Panc1 (cell line): ENCODE results near the gene C5orf24. TPM values are rescaled to one million over a fixed set of nuclear protein-coding genes. Genes with fewer than 3 reads are reported as not detected.
A peak's percentile ranks its signal among the peaks of the same experiment; 100 is the strongest.
"Not testable (repeated sequence)": the region's sequence is repeated elsewhere in the genome, so short reads cannot be mapped to it uniquely, and the experiment has no call there.

Experiments
- ATAC-seq: fragments of 200-7000 bp; cut with Tn5 transposase; 2 replicates; pipeline ENCODE4 v1.9.1; 2020; ENCODE audit warnings: mild to moderate bottlenecking, moderate library complexity
- BruUV-seq: library from RNA; stranded (reverse); fragments of 400-500 nt; replicated peaks from 2 replicates; lab custom pipeline; 2021; lab: Mats Ljungman, UMichigan
- CTCF ChIA-PET: fragments of 300-600 bp; sonication (Branson Sonifier 250); formaldehyde crosslinking; loops from one replicate; lab custom pipeline; 2022; ENCODE audit warnings: antibody characterized with exemption; lab: Charles Lee
- POLR2A ChIA-PET: fragments of 300-600 bp; sonication (Branson Sonifier 250); formaldehyde crosslinking; loops from one replicate; lab custom pipeline; 2022; ENCODE audit warnings: antibody characterized with exemption; lab: Charles Lee
- DNase-seq: peaks from one replicate; pipeline ENCODE4 v3.0.0-alpha.2; 2010; ENCODE audit warnings: low read depth, low spot score
- H3K27ac ChIP-seq: 2 replicates; pipeline ENCODE4 v1.5.1; 2011; ENCODE audit warnings: mild to moderate bottlenecking, low read length, inconsistent platforms
- H3K27me3 ChIP-seq: fragments of 200-500 bp; sonication (Bioruptor generic); 2 replicates; pipeline ENCODE4 v1.6.0; 2014; ENCODE audit warnings: low read length, inconsistent platforms; ENCODE audit not compliant: control insufficient read depth, insufficient read depth
- H3K36me3 ChIP-seq: fragments of 200-500 bp; sonication (Bioruptor generic); 2 replicates; pipeline ENCODE4 v1.5.1; 2014; ENCODE audit warnings: inconsistent platforms, mild to moderate bottlenecking, low read length, moderate library complexity; ENCODE audit not compliant: control insufficient read depth, insufficient read depth
- H3K4me1 ChIP-seq: 2 replicates; pipeline ENCODE4 v1.5.1; 2011; ENCODE audit warnings: inconsistent platforms, mild to moderate bottlenecking, low read length, moderate library complexity; ENCODE audit not compliant: control insufficient read depth, insufficient read depth
- H3K4me3 ChIP-seq, 2 experiments: 2 replicates each; pipeline ENCODE4 v1.5.1; 2011 to 2012; ENCODE audit warnings: low read depth in 2 of 2, low read length in 2 of 2, mild to moderate bottlenecking in 2 of 2, inconsistent platforms in 1 of 2, moderate library complexity in 1 of 2
- H3K9me3 ChIP-seq: fragments of 200-500 bp; sonication (Bioruptor generic); 2 replicates; pipeline ENCODE4 v1.5.1; 2014; ENCODE audit warnings: low read depth, mild to moderate bottlenecking, inconsistent platforms, low read length, moderate library complexity; ENCODE audit not compliant: control insufficient read depth, insufficient read depth
- POLR2AphosphoS5 ChIP-seq: IDR thresholded peaks from 2 replicates; pipeline ENCODE4 v1.6.1; 2012; ENCODE audit warnings: mild to moderate bottlenecking, low read depth, low read length, moderate library complexity
- SIN3A ChIP-seq: IDR thresholded peaks from 2 replicates; pipeline ENCODE4 v1.6.1; 2012; ENCODE audit warnings: low read depth, mild to moderate bottlenecking, low read length, moderate library complexity, borderline replicate concordance; ENCODE audit not compliant: insufficient read depth
- TCF7L2 ChIP-seq: IDR thresholded peaks from 2 replicates; pipeline ENCODE4 v1.6.1; 2011; ENCODE audit warnings: mild to moderate bottlenecking, low read depth, low read length, inconsistent platforms
- in situ Hi-C: cut with HindIII; loops from 2 replicates; pipeline ENCODE4 v1.10.0; 2016; ENCODE audit warnings: low sequenced_read_pairs, low pct_unique_long_range_greater_than_20kb
- intact Hi-C: fragments of 100-400 bp; cut with micrococcal nuclease; formaldehyde crosslinking; loops from one replicate; pipeline ENCODE4 v1.10.0; 2022; ENCODE audit not compliant: unreplicated experiment
- total RNA-seq: library from RNA; stranded (reverse); gene quantifications from one replicate; pipeline ENCODE4 v1.2.1, GENCODE V29; 2021; ENCODE audit not compliant: unreplicated experiment
- TF ChIP-seq, protein P1 (sequence below): fragments of 450-650 bp; IDR thresholded peaks from 2 replicates; pipeline ENCODE4 v1.5.1; 2017; ENCODE audit warnings: mild to moderate bottlenecking
- TF ChIP-seq, protein P2 (sequence below), 2 experiments: IDR thresholded peaks; 2 replicates each; pipeline ENCODE4 v1.6.1; 2011 to 2012; ENCODE audit warnings: low read depth in 2 of 2, control low read depth in 1 of 2, low read length in 1 of 2, mild to moderate bottlenecking in 1 of 2, moderate library complexity in 1 of 2; ENCODE audit not compliant: insufficient read depth in 1 of 2

C5orf24 gene
- total RNA-seq, 1 experiment from 2014 or later = 51.7 TPM

DNA sequence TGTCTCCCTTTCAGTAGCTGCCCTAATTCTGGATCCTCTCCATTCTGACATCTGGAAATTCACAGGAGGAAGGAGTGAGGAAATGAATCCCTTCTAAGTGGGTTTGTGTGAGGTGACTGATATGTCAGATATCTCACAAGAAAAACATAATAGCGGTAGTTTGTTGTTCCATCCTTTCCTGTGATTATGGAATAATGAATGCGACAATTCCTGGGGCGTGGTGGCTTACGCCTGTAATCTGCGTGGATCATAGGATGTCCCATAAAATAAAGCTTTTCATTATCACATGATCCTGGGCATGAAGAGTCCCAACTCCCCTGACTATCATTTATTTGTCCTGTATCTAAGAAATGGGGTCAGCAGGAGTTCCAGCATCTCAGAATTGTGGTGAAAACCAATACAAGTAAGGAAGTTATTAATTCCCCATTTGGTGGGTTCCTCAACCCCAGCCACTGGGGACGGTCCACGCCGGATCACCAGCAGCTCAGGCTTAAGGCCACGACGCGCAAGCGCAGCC, 375 bp upstream of the C5orf24 start:
- peak overlapping the region; percentile 73 to 88 for H3K4me3 ChIP-seq
- no peaks in the 10 kb centered on the region for H3K27me3 ChIP-seq
- in situ Hi-C loops (no loop called here), intact Hi-C loops (no loop called here)
- peak overlapping the region; percentile 94 for H3K27ac ChIP-seq
- H3K4me1 ChIP-seq = peaks cover 10% of the 10 kb centered on the region
- no TSS peak for BruUV-seq
- peak; percentile 7 for ATAC-seq
- no peaks in the 10 kb centered on the region for H3K9me3 ChIP-seq
- ChIA-PET POLR2A (interaction anchor here (0.5 to 1.0 kb wide), 3 partner anchors 59 to 258 kb away, joined by 3 to 7 read pairs (median 4); partner anchors contain the start of gene PCBD2), CTCF (no interaction called here)
- TF ChIP-seq POLR2AphosphoS5 = no peak
- TF ChIP-seq, protein P1, sequence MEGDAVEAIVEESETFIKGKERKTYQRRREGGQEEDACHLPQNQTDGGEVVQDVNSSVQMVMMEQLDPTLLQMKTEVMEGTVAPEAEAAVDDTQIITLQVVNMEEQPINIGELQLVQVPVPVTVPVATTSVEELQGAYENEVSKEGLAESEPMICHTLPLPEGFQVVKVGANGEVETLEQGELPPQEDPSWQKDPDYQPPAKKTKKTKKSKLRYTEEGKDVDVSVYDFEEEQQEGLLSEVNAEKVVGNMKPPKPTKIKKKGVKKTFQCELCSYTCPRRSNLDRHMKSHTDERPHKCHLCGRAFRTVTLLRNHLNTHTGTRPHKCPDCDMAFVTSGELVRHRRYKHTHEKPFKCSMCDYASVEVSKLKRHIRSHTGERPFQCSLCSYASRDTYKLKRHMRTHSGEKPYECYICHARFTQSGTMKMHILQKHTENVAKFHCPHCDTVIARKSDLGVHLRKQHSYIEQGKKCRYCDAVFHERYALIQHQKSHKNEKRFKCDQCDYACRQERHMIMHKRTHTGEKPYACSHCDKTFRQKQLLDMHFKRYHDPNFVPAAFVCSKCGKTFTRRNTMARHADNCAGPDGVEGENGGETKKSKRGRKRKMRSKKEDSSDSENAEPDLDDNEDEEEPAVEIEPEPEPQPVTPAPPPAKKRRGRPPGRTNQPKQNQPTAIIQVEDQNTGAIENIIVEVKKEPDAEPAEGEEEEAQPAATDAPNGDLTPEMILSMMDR = no peak
- no peak for TF ChIP-seq TCF7L2
- no peak for DNase-seq
- peaks cover 6% of the 10 kb centered on the region for H3K36me3 ChIP-seq

DNA sequence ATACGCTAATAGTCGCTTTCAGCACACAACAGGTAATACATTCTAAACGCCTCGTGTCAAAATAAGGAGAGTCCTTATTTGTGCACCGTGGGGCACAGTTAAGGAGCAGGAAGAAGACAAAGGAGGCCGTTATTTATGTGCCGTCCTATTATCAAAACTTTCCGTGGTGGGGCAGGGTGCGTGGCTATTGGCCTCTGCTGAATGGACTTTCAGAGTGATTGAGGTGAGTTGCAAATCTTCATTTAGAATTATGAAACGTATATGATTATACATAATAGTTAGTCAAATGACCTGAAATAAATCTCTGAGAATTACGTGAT, 833 bp downstream of the C5orf24 start:
- DNase-seq (no peak), ATAC-seq (no peak)
- CTCF ChIA-PET = no interaction called here
- in situ Hi-C loops (no loop called here), intact Hi-C loops (no loop called here)
- no peaks in the 10 kb centered on the region for H3K9me3 ChIP-seq
- H3K36me3 ChIP-seq = peaks cover 6% of the 10 kb centered on the region
- H3K27me3 ChIP-seq = no peaks in the 10 kb centered on the region
- TF ChIP-seq SIN3A = no peak
- no peak for TF ChIP-seq POLR2AphosphoS5
- TF ChIP-seq, protein P1 = no peak
- TF ChIP-seq TCF7L2 = no peak
- TF ChIP-seq, protein P2, sequence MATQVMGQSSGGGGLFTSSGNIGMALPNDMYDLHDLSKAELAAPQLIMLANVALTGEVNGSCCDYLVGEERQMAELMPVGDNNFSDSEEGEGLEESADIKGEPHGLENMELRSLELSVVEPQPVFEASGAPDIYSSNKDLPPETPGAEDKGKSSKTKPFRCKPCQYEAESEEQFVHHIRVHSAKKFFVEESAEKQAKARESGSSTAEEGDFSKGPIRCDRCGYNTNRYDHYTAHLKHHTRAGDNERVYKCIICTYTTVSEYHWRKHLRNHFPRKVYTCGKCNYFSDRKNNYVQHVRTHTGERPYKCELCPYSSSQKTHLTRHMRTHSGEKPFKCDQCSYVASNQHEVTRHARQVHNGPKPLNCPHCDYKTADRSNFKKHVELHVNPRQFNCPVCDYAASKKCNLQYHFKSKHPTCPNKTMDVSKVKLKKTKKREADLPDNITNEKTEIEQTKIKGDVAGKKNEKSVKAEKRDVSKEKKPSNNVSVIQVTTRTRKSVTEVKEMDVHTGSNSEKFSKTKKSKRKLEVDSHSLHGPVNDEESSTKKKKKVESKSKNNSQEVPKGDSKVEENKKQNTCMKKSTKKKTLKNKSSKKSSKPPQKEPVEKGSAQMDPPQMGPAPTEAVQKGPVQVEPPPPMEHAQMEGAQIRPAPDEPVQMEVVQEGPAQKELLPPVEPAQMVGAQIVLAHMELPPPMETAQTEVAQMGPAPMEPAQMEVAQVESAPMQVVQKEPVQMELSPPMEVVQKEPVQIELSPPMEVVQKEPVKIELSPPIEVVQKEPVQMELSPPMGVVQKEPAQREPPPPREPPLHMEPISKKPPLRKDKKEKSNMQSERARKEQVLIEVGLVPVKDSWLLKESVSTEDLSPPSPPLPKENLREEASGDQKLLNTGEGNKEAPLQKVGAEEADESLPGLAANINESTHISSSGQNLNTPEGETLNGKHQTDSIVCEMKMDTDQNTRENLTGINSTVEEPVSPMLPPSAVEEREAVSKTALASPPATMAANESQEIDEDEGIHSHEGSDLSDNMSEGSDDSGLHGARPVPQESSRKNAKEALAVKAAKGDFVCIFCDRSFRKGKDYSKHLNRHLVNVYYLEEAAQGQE (IDR thresholded peaks at IDR 0.05; ENCODE audit: insufficient read depth in 1 of 2, low read depth in 2 of 2, low read length in 1 of 2) = no peak
- peak overlapping the region; percentile 94 for H3K27ac ChIP-seq
- no TSS peak for BruUV-seq
- POLR2A ChIA-PET = interaction anchor here (0.5 kb wide), 1 partner anchor 13 kb away, joined by 3 read pairs; no protein-coding TSS in a partner anchor
- peak overlapping the region; percentile 73 to 88 for H3K4me3 ChIP-seq
- H3K4me1 ChIP-seq = peaks cover 13% of the 10 kb centered on the region

DNA sequence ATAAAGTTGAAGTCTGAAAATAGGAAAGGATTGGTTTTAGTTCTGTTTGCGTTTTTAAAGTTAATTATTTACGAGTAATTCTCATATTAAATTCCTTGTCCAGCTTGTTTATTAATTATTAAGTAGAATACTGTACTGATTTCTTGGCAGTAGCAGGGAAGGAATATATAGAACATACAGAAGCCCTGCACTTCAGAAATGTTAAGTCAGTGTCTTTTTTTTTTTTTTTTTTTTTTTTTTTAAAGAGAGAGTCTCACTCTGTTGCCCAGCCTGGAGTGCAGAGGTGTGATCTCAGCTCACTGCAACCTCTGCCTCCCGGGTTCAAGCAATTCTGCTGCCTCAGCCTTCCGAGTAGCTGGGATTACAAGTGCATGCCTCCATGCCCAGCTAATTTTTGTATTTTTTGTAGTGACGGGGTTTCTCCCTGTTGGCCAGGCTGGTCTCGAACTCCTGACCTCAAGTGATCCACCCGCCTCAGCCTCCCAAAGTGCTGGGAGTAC, 3.7 kb downstream of the C5orf24 start:
- H3K9me3 ChIP-seq, ATAC-seq, H3K27me3 ChIP-seq, in situ Hi-C loops, BruUV-seq, H3K27ac ChIP-seq, DNase-seq, H3K36me3 ChIP-seq, H3K4me3 ChIP-seq, intact Hi-C loops: not testable (repeated sequence)
- CTCF ChIA-PET = interaction anchor here (0.5 to 0.7 kb wide), 2 partner anchors 24 to 424 kb away, joined by 3 to 4 read pairs; no protein-coding TSS in a partner anchor
- POLR2A ChIA-PET = interaction anchor here (0.7 kb wide), 1 partner anchor 34 kb away, joined by 8 read pairs; no protein-coding TSS in a partner anchor
- peaks cover 13% of the 10 kb centered on the region for H3K4me1 ChIP-seq
